Cardiac muscle cell (in vitro differentiated cells and primary cell): ENCODE data around the gene PEX14. TPM values are rescaled to one million over a fixed set of nuclear protein-coding genes. Genes with fewer than 3 reads are reported as not detected.

ENCODE experiments used
- DNase-seq, 2 donors: peaks; one replicate each; pipeline versions ENCODE4 v3.0.0 to v3.0.0-alpha.2; 2010 to 2017; ENCODE audit warnings: low read depth in 1 of 2, low spot score in 1 of 2
- H3K27ac ChIP-seq: fragments of 200-600 bp; sonication (generic); 2 replicates; pipeline ENCODE4 v1.5.1; 2016
- H3K27me3 ChIP-seq: fragments of 200-600 bp; sonication (generic); 2 replicates; pipeline ENCODE4 v1.6.0; 2016; ENCODE audit warnings: control low read depth
- H3K36me3 ChIP-seq: fragments of 200-600 bp; sonication (generic); 2 replicates; pipeline ENCODE4 v1.5.1; 2016; ENCODE audit warnings: control low read depth
- H3K4me1 ChIP-seq: fragments of 200-600 bp; sonication (generic); 2 replicates; pipeline ENCODE4 v1.8.1; 2017; ENCODE audit warnings: low read depth, mild to moderate bottlenecking, mixed run types
- H3K4me3 ChIP-seq: fragments of 200-600 bp; sonication (generic); 2 replicates; pipeline ENCODE4 v1.5.1; 2016; ENCODE audit warnings: mild to moderate bottlenecking
- H3K9me3 ChIP-seq: fragments of 200-600 bp; sonication (generic); 2 replicates; pipeline ENCODE4 v1.5.1; 2017; ENCODE audit warnings: low read depth, mild to moderate bottlenecking, control low read depth
- CTCF ChIP-seq: IDR thresholded peaks from 2 replicates; pipeline ENCODE4 v1.5.1; 2012; ENCODE audit warnings: low read depth, mild to moderate bottlenecking, low read length
- polyA plus RNA-seq: library from polyadenylated mRNA; unstranded; fragments of >200 nt; fragmentation: Nextera tagmentation; extraction: Ambion mirVana; gene quantifications from 2 replicates; pipeline ENCODE4 v1.2.1, GENCODE V29; 2016
- total RNA-seq: library from RNA; depleted of rRNA; stranded (reverse); fragments of >200 nt; gene quantifications from 2 replicates; pipeline ENCODE4 v1.2.3, GENCODE V29; 2016

PEX14 gene
- total and polyA plus RNA-seq, 2 experiments from 2014 or later: 25.0 to 32.1 TPM

- H3K4me1 ChIP-seq: peaks cover 13% of the 10 kb centered on the region
- H3K4me3 ChIP-seq: no peak overlapping the region
- H3K9me3 ChIP-seq: no peaks in the 10 kb centered on the region
- no peak overlapping the region for H3K27ac ChIP-seq
- no peak for TF ChIP-seq CTCF
- H3K27me3 ChIP-seq: no peaks in the 10 kb centered on the region
- H3K36me3 ChIP-seq: no peaks in the 10 kb centered on the region
- DNase-seq: no peak
These were observed 47.6 kb downstream of the PEX14 start for GRCh38 chr1:10522322-10522860.

- H3K9me3 ChIP-seq: no peaks in the 10 kb centered on the region
- no peak for DNase-seq
- H3K4me3 ChIP-seq: no peak overlapping the region
- no peak overlapping the region for H3K27ac ChIP-seq
- no peaks in the 10 kb centered on the region for H3K36me3 ChIP-seq
- no peak for TF ChIP-seq CTCF
- peaks cover 7% of the 10 kb centered on the region for H3K4me1 ChIP-seq
- H3K27me3 ChIP-seq: no peaks in the 10 kb centered on the region
These were observed 50.5 kb downstream of the PEX14 start for GRCh38 chr1:10525208-10525607.

- H3K4me3 ChIP-seq: no peak overlapping the region
- H3K4me1 ChIP-seq: peaks cover 21% of the 10 kb centered on the region
- no peaks in the 10 kb centered on the region for H3K36me3 ChIP-seq
- H3K9me3 ChIP-seq: no peaks in the 10 kb centered on the region
- no peak overlapping the region for H3K27ac ChIP-seq
- TF ChIP-seq CTCF: no peak
- no peaks in the 10 kb centered on the region for H3K27me3 ChIP-seq
- peak; percentile 24 to 81 for DNase-seq
These were observed 53.6 kb downstream of the PEX14 start for GRCh38 chr1:10528066-10529014.

GRCh38 chr1:10529091-10529490 lies 54.3 kb downstream of the PEX14 start:
- Histone ChIP-seq H3K4me1 (peaks cover 21% of the 10 kb centered on the region), H3K27ac (no peak overlapping the region), H3K4me3 (no peak overlapping the region)

GRCh38 chr1:10529765-10530164 lies 55.0 kb downstream of the PEX14 start:
- Histone ChIP-seq H3K36me3 (no peaks in the 10 kb centered on the region), H3K4me1 (peaks cover 21% of the 10 kb centered on the region), H3K27ac (no peak overlapping the region), H3K9me3 (no peaks in the 10 kb centered on the region), H3K27me3 (no peaks in the 10 kb centered on the region), H3K4me3 (no peak overlapping the region)
- no peak for TF ChIP-seq CTCF
- no peak for DNase-seq

More at GRCh38 chr1:10529091-10529490, 54.3 kb downstream of the PEX14 start:
- H3K9me3 ChIP-seq: no peaks in the 10 kb centered on the region
- TF ChIP-seq CTCF: no peak
- no peaks in the 10 kb centered on the region for H3K27me3 ChIP-seq
- H3K36me3 ChIP-seq: no peaks in the 10 kb centered on the region
- no peak for DNase-seq
